Peyer's patch (tissue), 4 donors: ENCODE measurements around the gene TMCC1. TPM values are rescaled to one million over a fixed set of nuclear protein-coding genes. Genes with fewer than 3 reads are reported as not detected.

Experiments
- DNase-seq, 3 donors: peaks; one replicate each; pipeline ENCODE4 v3.0.0-alpha.2; 2017 to 2019
- H3K27ac ChIP-seq, 4 donors: fragments of 200-600 bp; sonication (generic); one replicate each; pipeline ENCODE4 v1.5.1; 2016 to 2019
- H3K27me3 ChIP-seq, 2 donors: fragments of 200-600 bp; sonication (generic); one replicate each; pipeline ENCODE4 v1.5.1; 2019
- H3K36me3 ChIP-seq, 3 donors: fragments of 200-600 bp; sonication (generic); one replicate each; pipeline ENCODE4 v1.5.1; 2016 to 2019
- H3K4me1 ChIP-seq, 4 donors: fragments of 200-600 bp; sonication (generic); one replicate each; pipeline ENCODE4 v1.5.1; 2016 to 2019
- H3K4me3 ChIP-seq, 4 donors: fragments of 200-600 bp; sonication (generic); 1 replicate in 3 of 4; 2 replicates in 1 of 4; pipeline ENCODE4 v1.5.1; 2016 to 2019; ENCODE audit warnings: mild to moderate bottlenecking in 1 of 4
- H3K9me3 ChIP-seq, 4 donors: fragments of 200-600 bp; sonication (generic); one replicate each; pipeline ENCODE4 v1.5.1; 2016 to 2019; ENCODE audit warnings: mild to moderate bottlenecking in 1 of 4
- POLR2A ChIP-seq, 2 donors: fragments of 450-650 bp; IDR thresholded peaks; one replicate each; pipeline ENCODE4 v1.5.1; 2017; ENCODE audit warnings: antibody characterized with exemption in 2 of 2, mild to moderate bottlenecking in 2 of 2, moderate library complexity in 2 of 2
- total RNA-seq, 4 donors: library from RNA; depleted of rRNA; stranded (reverse); fragments of >200 nt; gene quantifications; one replicate each; pipeline ENCODE4 v1.1.0, GENCODE V29; 2016
- TF ChIP-seq, protein P1 (sequence below), 6 experiments: fragments of 450-650 bp in 4 of 6; fragments of 200-600 bp in 2 of 6; sonication (generic) in 1 of 6; IDR thresholded peaks; one replicate each; pipeline ENCODE4 v1.5.1; 2017 to 2019; ENCODE audit warnings: antibody characterized with exemption in 6 of 6, mild to moderate bottlenecking in 3 of 6, moderate library complexity in 1 of 6

Gene TMCC1
- total RNA-seq, 4 donors from 2014 or later = 12.9 to 33.1 (median 23.7) TPM

DNA sequence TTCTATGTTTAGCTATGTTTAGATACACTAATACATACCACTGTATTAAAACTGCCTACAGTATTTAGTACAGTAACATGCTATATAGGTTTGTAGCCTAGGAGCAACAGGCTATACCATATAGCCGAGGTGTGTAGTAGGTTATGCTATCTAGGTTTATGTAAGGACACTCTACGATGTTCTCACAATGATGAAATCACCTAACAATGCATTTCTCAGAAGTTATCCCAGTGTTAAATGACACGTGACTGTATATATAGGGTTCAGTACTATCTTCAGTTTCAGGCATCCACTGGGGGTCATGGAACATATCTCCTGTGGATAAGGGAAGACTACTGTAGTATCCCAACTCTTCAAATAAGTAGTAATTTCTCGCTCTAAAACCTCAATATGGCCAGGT is 97.4 kb downstream of the TMCC1 start:
- Histone ChIP-seq H3K27me3 (no peaks in the 10 kb centered on the region), H3K4me3 (no peak overlapping the region), H3K9me3 (no peaks in the 10 kb centered on the region), H3K27ac (no peak overlapping the region), H3K36me3 (no peaks in the 10 kb centered on the region), H3K4me1 (peaks cover 0 to 16% (median 0%) of the 10 kb centered on the region in 4 donors)
- DNase-seq = no peak
- no peak for TF ChIP-seq POLR2A (IDR thresholded peaks at IDR 0.05)
- TF ChIP-seq, protein P1, sequence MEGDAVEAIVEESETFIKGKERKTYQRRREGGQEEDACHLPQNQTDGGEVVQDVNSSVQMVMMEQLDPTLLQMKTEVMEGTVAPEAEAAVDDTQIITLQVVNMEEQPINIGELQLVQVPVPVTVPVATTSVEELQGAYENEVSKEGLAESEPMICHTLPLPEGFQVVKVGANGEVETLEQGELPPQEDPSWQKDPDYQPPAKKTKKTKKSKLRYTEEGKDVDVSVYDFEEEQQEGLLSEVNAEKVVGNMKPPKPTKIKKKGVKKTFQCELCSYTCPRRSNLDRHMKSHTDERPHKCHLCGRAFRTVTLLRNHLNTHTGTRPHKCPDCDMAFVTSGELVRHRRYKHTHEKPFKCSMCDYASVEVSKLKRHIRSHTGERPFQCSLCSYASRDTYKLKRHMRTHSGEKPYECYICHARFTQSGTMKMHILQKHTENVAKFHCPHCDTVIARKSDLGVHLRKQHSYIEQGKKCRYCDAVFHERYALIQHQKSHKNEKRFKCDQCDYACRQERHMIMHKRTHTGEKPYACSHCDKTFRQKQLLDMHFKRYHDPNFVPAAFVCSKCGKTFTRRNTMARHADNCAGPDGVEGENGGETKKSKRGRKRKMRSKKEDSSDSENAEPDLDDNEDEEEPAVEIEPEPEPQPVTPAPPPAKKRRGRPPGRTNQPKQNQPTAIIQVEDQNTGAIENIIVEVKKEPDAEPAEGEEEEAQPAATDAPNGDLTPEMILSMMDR (IDR thresholded peaks at IDR 0.05) = no peak

- DNase-seq = no peak
These were observed 98.1 kb downstream of the TMCC1 start for GRCh38 chr3:129795186-129796010.

GRCh38 chr3:129794311-129795185 is 99.0 kb downstream of the TMCC1 start:
- peak overlapping the region in 1 of 4 donors; percentile 20 for H3K27ac ChIP-seq
- peaks cover 0 to 16% (median 0%) of the 10 kb centered on the region in 4 donors for H3K4me1 ChIP-seq
- H3K27me3 ChIP-seq = no peaks in the 10 kb centered on the region
- no peaks in the 10 kb centered on the region for H3K36me3 ChIP-seq
- H3K9me3 ChIP-seq = no peaks in the 10 kb centered on the region
- peak in 2 of 3 donors; percentile 58 to 60 for DNase-seq
- TF ChIP-seq POLR2A (IDR thresholded peaks at IDR 0.05) = no peak
- TF ChIP-seq, protein P1 (IDR thresholded peaks at IDR 0.05) = no peak
- peak overlapping the region in 1 of 4 donors; percentile 15 for H3K4me3 ChIP-seq

More at GRCh38 chr3:129795186-129796010, 98.1 kb downstream of the TMCC1 start:
- Histone ChIP-seq H3K9me3 (no peaks in the 10 kb centered on the region), H3K4me3 (no peak overlapping the region), H3K36me3 (no peaks in the 10 kb centered on the region), H3K27me3 (no peaks in the 10 kb centered on the region), H3K4me1 (peaks cover 0 to 16% (median 0%) of the 10 kb centered on the region in 4 donors), H3K27ac (no peak overlapping the region)
- TF ChIP-seq, protein P1 (IDR thresholded peaks at IDR 0.05) = no peak
- no peak for TF ChIP-seq POLR2A (IDR thresholded peaks at IDR 0.05)

DNA sequence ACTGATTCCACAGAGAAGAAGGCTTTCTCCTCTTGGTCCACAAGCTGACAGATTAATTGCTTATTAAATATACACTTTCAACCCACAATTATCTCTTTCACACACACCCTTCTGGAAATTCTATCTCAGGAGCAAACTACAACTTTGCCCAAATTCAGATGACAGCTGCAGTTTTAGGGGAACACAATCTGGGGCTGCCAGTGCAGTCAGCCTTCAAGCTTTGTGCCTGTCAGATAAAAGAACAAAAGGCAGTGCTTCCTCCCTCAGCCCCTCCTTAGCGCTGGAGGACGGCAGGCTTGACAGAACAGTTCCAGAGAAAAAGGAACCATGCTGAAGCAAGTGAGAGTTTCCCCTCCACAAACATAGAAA is 99.6 kb downstream of the TMCC1 start:
- Histone ChIP-seq H3K9me3 (no peaks in the 10 kb centered on the region), H3K27ac (peak overlapping the region in 1 of 4 donors; percentile 20), H3K27me3 (no peaks in the 10 kb centered on the region), H3K4me1 (peaks cover 0 to 16% (median 0%) of the 10 kb centered on the region in 4 donors), H3K36me3 (no peaks in the 10 kb centered on the region), H3K4me3 (no peak overlapping the region)
- TF ChIP-seq POLR2A (IDR thresholded peaks at IDR 0.05) = no peak
- TF ChIP-seq, protein P1 (IDR thresholded peaks at IDR 0.05) = no peak
- no peak for DNase-seq

GRCh38 chr3:129793319-129793718 is 100.2 kb downstream of the TMCC1 start:
- Histone ChIP-seq H3K27me3 (no peaks in the 10 kb centered on the region), H3K27ac (no peak overlapping the region), H3K9me3 (no peaks in the 10 kb centered on the region), H3K4me3 (no peak overlapping the region), H3K4me1 (peaks cover 0 to 16% (median 0%) of the 10 kb centered on the region in 4 donors), H3K36me3 (no peaks in the 10 kb centered on the region)
- TF ChIP-seq POLR2A (IDR thresholded peaks at IDR 0.05) = no peak
- TF ChIP-seq, protein P1 (IDR thresholded peaks at IDR 0.05) = no peak
- no peak for DNase-seq
